NB4 (cell line): ENCODE results near the gene SLC25A51.

Experiments used
- POLR2A ChIP-seq: IDR thresholded peaks from 2 replicates; pipeline ENCODE4 v1.6.1; 2011; ENCODE audit warnings: mild to moderate bottlenecking; ENCODE audit not compliant: insufficient read length; ENCODE audit errors: extremely low read depth
- TF ChIP-seq, protein P1 (sequence below): IDR thresholded peaks from one replicate; pipeline ENCODE4 v1.5.1; 2012; ENCODE audit warnings: low read depth, low read length

DNA sequence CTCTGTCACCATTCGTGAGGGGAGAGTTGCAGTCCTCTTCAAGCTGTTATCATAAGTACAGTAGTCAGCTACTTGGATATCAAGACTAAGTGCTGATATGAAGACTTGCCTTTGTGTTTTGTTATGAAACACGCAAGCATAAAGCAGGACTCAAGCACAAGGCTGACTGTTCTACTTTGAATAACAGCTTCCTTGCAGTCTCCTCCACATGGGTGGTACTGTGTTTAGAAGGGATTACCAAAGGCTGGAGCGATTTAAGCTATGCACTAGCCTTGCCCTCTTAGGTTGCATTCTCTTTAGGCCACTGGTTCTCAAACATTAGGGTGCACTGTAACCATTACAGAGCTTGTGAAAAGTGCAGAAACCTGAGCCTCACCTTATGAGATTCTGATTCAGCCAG, 41.4 kb downstream of the SLC25A51 start:
- no peak for TF ChIP-seq POLR2A
- TF ChIP-seq, protein P1, sequence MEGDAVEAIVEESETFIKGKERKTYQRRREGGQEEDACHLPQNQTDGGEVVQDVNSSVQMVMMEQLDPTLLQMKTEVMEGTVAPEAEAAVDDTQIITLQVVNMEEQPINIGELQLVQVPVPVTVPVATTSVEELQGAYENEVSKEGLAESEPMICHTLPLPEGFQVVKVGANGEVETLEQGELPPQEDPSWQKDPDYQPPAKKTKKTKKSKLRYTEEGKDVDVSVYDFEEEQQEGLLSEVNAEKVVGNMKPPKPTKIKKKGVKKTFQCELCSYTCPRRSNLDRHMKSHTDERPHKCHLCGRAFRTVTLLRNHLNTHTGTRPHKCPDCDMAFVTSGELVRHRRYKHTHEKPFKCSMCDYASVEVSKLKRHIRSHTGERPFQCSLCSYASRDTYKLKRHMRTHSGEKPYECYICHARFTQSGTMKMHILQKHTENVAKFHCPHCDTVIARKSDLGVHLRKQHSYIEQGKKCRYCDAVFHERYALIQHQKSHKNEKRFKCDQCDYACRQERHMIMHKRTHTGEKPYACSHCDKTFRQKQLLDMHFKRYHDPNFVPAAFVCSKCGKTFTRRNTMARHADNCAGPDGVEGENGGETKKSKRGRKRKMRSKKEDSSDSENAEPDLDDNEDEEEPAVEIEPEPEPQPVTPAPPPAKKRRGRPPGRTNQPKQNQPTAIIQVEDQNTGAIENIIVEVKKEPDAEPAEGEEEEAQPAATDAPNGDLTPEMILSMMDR, result no peak
